Prostate gland (tissue), 2 donors: ENCODE measurements around the gene RSPH3. TPM values are rescaled to one million over a fixed set of nuclear protein-coding genes. Genes with fewer than 3 reads are reported as not detected.
"Not testable (repeated sequence)": the region's sequence is repeated elsewhere in the genome, so short reads cannot be mapped to it uniquely, and the experiment has no call there.

Experiments used
- DNase-seq: peaks from one replicate; pipeline ENCODE4 v3.0.0-alpha.2; 2019; ENCODE audit warnings: low spot score
- H3K27ac ChIP-seq, 2 donors: fragments of 200-600 bp; sonication (generic); 2 replicates each; pipeline ENCODE4 v1.5.1; 2017 to 2019
- H3K27me3 ChIP-seq: fragments of 200-600 bp; sonication (generic); replicated peaks from 2 replicates; pipeline ENCODE4 v1.5.1; 2019; ENCODE audit not compliant: insufficient read depth
- H3K36me3 ChIP-seq, 2 donors: fragments of 200-600 bp; sonication (generic); 1 replicate in 1 of 2; 2 replicates in 1 of 2; pipeline versions ENCODE4 v1.5.1 to v1.8.1; 2017 to 2019
- H3K4me1 ChIP-seq: fragments of 200-600 bp; sonication (generic); replicated peaks from 2 replicates; pipeline ENCODE4 v1.5.1; 2019
- H3K4me3 ChIP-seq, 2 donors: fragments of 200-600 bp; sonication (generic); 2 replicates each; pipeline ENCODE4 v1.5.1; 2017 to 2019
- H3K9me3 ChIP-seq: fragments of 200-600 bp; sonication (generic); 2 replicates; pipeline ENCODE4 v1.5.1; 2017
- POLR2A ChIP-seq: fragments of 450-650 bp; IDR thresholded peaks from one replicate; pipeline ENCODE4 v1.6.1; 2016; ENCODE audit warnings: antibody characterized with exemption, mild to moderate bottlenecking
- POLR2AphosphoS5 ChIP-seq: sonication (generic); formaldehyde crosslinking; IDR thresholded peaks from one replicate; pipeline ENCODE4 v1.6.1; 2017; ENCODE audit warnings: antibody characterized with exemption
- WGBS: methylation state at CpG from one replicate; pipeline ENCODE4 v1.1.5; 2018; 5-methylcytosine and 5-hydroxymethylcytosine counted together
- intact Hi-C: fragments of 100-400 bp; cut with DNase I; formaldehyde crosslinking; loops from one replicate; pipeline ENCODE4 v1.14.2; 2022
- total RNA-seq, 2 donors: library from RNA; depleted of rRNA; stranded (reverse); fragments of >200 nt; gene quantifications; one replicate each; pipeline ENCODE4 v1.1.0, GENCODE V29; 2016
- TF ChIP-seq, protein P1 (sequence below), 4 experiments: fragments of 200-600 bp in 2 of 4; fragments of 450-650 bp in 2 of 4; sonication (generic) in 2 of 4; IDR thresholded peaks; 1 replicate in 3 of 4; 2 replicates in 1 of 4; pipeline ENCODE4 v1.5.1; 2016 to 2019; ENCODE audit warnings: antibody characterized with exemption in 4 of 4, mild to moderate bottlenecking in 2 of 4, moderate library complexity in 2 of 4

RSPH3 gene
- total RNA-seq, 2 donors from 2014 or later: 18.7 to 19.4 TPM

DNA sequence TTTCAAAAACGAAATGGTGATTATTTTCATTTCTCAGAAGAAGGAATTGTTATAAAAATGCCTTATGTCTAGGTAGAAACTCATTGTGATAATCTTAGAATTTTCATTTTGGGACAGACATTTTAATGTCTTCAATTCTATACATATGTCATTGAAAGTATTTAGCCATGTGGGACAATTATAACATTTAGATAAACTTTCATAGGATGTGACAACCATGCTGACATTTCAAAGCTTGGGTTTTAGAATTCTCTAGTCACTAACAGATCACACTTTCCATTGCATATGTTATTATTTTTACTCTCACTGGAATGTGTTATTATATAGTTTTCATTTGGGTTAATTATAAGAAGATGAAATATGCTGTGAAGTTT lies 39.9 kb upstream of the RSPH3 start:
- intact Hi-C loops: no loop called here
- no peaks in the 10 kb centered on the region for H3K36me3 ChIP-seq
- DNase-seq: no peak
- WGBS: 85% methylated on average over 1 of the region's 1 CpG
- no peaks in the 10 kb centered on the region for H3K9me3 ChIP-seq
- H3K4me3 ChIP-seq: no peak overlapping the region
- TF ChIP-seq POLR2AphosphoS5: no peak
- TF ChIP-seq, protein P1, sequence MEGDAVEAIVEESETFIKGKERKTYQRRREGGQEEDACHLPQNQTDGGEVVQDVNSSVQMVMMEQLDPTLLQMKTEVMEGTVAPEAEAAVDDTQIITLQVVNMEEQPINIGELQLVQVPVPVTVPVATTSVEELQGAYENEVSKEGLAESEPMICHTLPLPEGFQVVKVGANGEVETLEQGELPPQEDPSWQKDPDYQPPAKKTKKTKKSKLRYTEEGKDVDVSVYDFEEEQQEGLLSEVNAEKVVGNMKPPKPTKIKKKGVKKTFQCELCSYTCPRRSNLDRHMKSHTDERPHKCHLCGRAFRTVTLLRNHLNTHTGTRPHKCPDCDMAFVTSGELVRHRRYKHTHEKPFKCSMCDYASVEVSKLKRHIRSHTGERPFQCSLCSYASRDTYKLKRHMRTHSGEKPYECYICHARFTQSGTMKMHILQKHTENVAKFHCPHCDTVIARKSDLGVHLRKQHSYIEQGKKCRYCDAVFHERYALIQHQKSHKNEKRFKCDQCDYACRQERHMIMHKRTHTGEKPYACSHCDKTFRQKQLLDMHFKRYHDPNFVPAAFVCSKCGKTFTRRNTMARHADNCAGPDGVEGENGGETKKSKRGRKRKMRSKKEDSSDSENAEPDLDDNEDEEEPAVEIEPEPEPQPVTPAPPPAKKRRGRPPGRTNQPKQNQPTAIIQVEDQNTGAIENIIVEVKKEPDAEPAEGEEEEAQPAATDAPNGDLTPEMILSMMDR (IDR thresholded peaks at IDR 0.05): no peak
- no peak for TF ChIP-seq POLR2A
- no peaks in the 10 kb centered on the region for H3K4me1 ChIP-seq
- H3K27ac ChIP-seq: no peak overlapping the region
- no peaks in the 10 kb centered on the region for H3K27me3 ChIP-seq

GRCh38 chr6:159038914-159039884 lies 39.2 kb upstream of the RSPH3 start:
- Histone ChIP-seq H3K36me3 (no peaks in the 10 kb centered on the region), H3K9me3 (no peaks in the 10 kb centered on the region), H3K4me3 (no peak overlapping the region), H3K4me1 (no peaks in the 10 kb centered on the region), H3K27me3 (no peaks in the 10 kb centered on the region), H3K27ac (no peak overlapping the region)
- 76% methylated on average over 8 of the region's 8 CpGs for WGBS
- intact Hi-C loops: no loop called here
- TF ChIP-seq POLR2A: no peak
- TF ChIP-seq POLR2AphosphoS5: peak; percentile 3
- TF ChIP-seq, protein P1 (IDR thresholded peaks at IDR 0.05): no peak
- DNase-seq: no peak

DNA sequence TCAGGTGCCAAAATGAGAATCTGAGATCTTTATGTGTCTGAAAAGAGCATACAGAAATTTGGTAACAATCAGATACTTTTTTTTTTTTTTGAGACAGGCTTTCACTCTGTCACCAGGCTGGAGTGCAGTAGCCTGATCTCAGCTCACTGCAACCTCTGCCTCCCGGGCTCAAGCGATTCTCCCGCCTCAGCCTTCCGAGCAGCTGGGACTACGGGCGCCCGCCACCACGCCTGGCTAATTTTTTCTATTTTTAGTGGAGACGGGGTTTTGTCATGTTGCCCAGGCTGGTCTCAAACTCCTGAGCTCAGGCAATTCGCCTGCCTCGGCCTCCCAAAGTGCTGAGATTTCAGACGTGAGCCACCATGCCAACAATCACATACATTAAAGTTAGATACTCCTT lies 38.3 kb upstream of the RSPH3 start:
- H3K27me3 ChIP-seq, intact Hi-C loops, H3K36me3 ChIP-seq, DNase-seq, H3K4me1 ChIP-seq, H3K4me3 ChIP-seq, H3K27ac ChIP-seq, H3K9me3 ChIP-seq: not testable (repeated sequence)
- 58% methylated on average over 12 of the region's 12 CpGs for WGBS

DNA sequence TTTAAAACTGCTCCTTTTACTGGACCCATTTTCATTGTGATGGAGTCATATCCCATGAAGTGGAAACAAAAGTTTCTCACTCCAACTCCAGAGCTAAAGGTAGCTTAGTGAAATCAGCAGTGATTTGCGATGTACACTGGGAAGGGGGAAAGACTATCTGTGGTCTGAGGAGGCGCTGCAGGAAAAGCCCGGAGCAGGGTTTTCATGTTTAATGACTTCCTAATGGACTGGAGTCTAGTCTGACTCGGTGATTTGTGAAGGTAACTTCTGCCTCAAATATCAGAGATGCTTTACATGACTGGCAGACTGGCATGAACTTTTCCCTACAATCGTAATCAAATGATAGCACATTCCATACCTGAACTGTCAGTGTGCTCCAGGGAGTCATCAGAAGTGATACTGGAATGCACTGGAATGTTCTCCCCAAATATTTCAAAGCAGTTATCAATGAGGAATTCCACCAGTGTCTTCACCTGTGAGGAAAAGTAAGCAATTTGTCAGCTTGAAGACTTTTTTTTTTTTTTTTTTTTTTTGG lies 37.8 kb upstream of the RSPH3 start:
- TF ChIP-seq, protein P1 (IDR thresholded peaks at IDR 0.05): no peak
- no peak for TF ChIP-seq POLR2AphosphoS5
- no peak for TF ChIP-seq POLR2A
- Histone ChIP-seq H3K9me3 (no peaks in the 10 kb centered on the region), H3K36me3 (no peaks in the 10 kb centered on the region), H3K27me3 (no peaks in the 10 kb centered on the region), H3K27ac (no peak overlapping the region), H3K4me3 (no peak overlapping the region), H3K4me1 (no peaks in the 10 kb centered on the region)
- intact Hi-C loops: no loop called here
- no peak for DNase-seq
- 64% methylated on average over 5 of the region's 5 CpGs for WGBS

DNA sequence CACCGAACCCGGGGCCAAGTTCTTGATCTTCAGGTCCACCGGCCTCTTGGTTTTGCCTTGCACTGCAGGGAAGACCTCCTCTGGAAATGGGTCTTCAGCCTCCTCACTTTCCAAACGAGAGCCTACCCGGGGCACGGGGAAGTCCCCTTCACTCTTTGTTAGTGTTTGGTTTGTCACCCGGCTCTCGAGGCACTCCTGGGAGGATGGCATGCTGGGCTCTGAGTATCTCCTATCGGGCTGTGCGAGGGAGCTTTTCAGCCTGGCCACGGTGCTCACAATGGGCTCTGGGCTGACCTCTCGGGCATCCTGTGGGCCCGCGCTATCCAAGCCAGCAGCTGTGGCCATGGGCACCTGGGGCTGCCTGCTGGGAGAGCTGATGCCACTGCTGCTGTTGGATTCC lies 36.7 kb upstream of the RSPH3 start:
- H3K4me1 ChIP-seq: no peaks in the 10 kb centered on the region
- intact Hi-C loops: no loop called here
- DNase-seq: no peak
- H3K36me3 ChIP-seq: no peaks in the 10 kb centered on the region
- H3K4me3 ChIP-seq: no peak overlapping the region
- no peaks in the 10 kb centered on the region for H3K27me3 ChIP-seq
- H3K27ac ChIP-seq: no peak overlapping the region
- H3K9me3 ChIP-seq: no peaks in the 10 kb centered on the region
- TF ChIP-seq, protein P1 (IDR thresholded peaks at IDR 0.05): no peak
- TF ChIP-seq POLR2A (no peak), POLR2AphosphoS5 (no peak)
- WGBS: 92% methylated on average over 11 of the region's 14 CpGs
